OCI-LY3 (cell line): Measurements from ENCODE around the gene MZB1.

Experiments used
- H2AFZ ChIP-seq: fragments of 200-600, 300-600 bp; shearing (Covaris generic); 2 replicates; pipeline ENCODE4 v1.6.0; 2014; ENCODE audit warnings: antibody characterized with exemption, low read depth, low read length
- H3K27ac ChIP-seq: fragments of 200-600, 300-600 bp; sonication (generic); 2 replicates; pipeline ENCODE4 v1.5.1; 2014; ENCODE audit warnings: mild to moderate bottlenecking, low read length, moderate library complexity, mixed read lengths
- H3K27me3 ChIP-seq: fragments of 200-600, 300-600 bp; sonication (generic); 2 replicates; pipeline ENCODE4 v1.6.1; 2014; ENCODE audit warnings: low read depth, low read length, mixed read lengths
- H3K36me3 ChIP-seq: fragments of 200-600, 300-600 bp; sonication (generic); replicated peaks from 2 replicates; pipeline ENCODE3; 2014; ENCODE audit warnings: low read depth, low read length, mixed read lengths
- H3K4me1 ChIP-seq: fragments of 300-600, 200-600 bp; sonication (generic); 2 replicates; pipeline ENCODE4 v1.6.1; 2014; ENCODE audit warnings: low read length, mixed read lengths
- H3K4me2 ChIP-seq: fragments of 200-600, 300-600 bp; sonication (generic); 2 replicates; pipeline ENCODE4 v1.6.1; 2014; ENCODE audit warnings: low read length, mixed read lengths
- H3K4me3 ChIP-seq: fragments of 300-600, 200-600 bp; sonication (generic); 2 replicates; pipeline ENCODE4 v1.5.1; 2014; ENCODE audit warnings: antibody characterized with exemption, mild to moderate bottlenecking, low read length, moderate library complexity
- H3K79me2 ChIP-seq: fragments of 300-600, 200-600 bp; shearing (Covaris generic); 2 replicates; pipeline ENCODE4 v1.6.1; 2014; ENCODE audit warnings: mild to moderate bottlenecking, low read length, mixed read lengths
- H3K9ac ChIP-seq: fragments of 300-600, 200-600 bp; shearing (Covaris generic); 2 replicates; pipeline ENCODE4 v1.6.0; 2014; ENCODE audit warnings: mild to moderate bottlenecking, low read length, moderate library complexity
- H3K9me3 ChIP-seq: fragments of 200-600, 300-600 bp; shearing (Covaris generic); 2 replicates; pipeline ENCODE4 v1.6.1; 2014; ENCODE audit warnings: low read length, mixed read lengths; ENCODE audit not compliant: insufficient read depth
- H4K20me1 ChIP-seq: fragments of 200-600, 300-600 bp; sonication (generic); 2 replicates; pipeline ENCODE4 v1.6.1; 2016; ENCODE audit warnings: low read length, mixed read lengths; ENCODE audit not compliant: insufficient read depth
- CTCF ChIP-seq: fragments of 200-600, 300-600 bp; sonication (generic); IDR thresholded peaks from 2 replicates; pipeline ENCODE4 v1.5.1; 2014; ENCODE audit warnings: antibody characterized with exemption, low read length, low read depth
- EZH2phosphoT487 ChIP-seq: fragments of 200-600 bp; shearing (Covaris generic); IDR thresholded peaks from 2 replicates; pipeline ENCODE4 v1.6.1; 2018; ENCODE audit warnings: antibody characterized with exemption, mixed run types, low read depth

The MZB1 gene

GRCh38 chr5:139415221-139415861 lies 25.6 kb upstream of the MZB1 start:
- Histone ChIP-seq H3K4me1 (peaks cover under 1% of the 10 kb centered on the region), H3K27me3 (no peaks in the 10 kb centered on the region), H3K9ac (no peak overlapping the region), H3K27ac (no peak overlapping the region), H3K4me3 (no peak overlapping the region), H3K9me3 (no peaks in the 10 kb centered on the region), H3K4me2 (no peak overlapping the region), H3K36me3 (no peaks in the 10 kb centered on the region), H4K20me1 (no peaks in the 10 kb centered on the region), H3K79me2 (no peaks in the 10 kb centered on the region), H2AFZ (no peak overlapping the region)
- TF ChIP-seq CTCF (no peak), EZH2phosphoT487 (no peak)

- no peaks in the 10 kb centered on the region for H3K36me3 ChIP-seq
- H3K79me2 ChIP-seq, result no peaks in the 10 kb centered on the region
- no peak overlapping the region for H3K27ac ChIP-seq
- H3K9ac ChIP-seq, result no peak overlapping the region
- no peak overlapping the region for H3K4me2 ChIP-seq
- TF ChIP-seq EZH2phosphoT487 (no peak), CTCF (no peak)
- peaks cover 7% of the 10 kb centered on the region for H3K4me1 ChIP-seq
- no peaks in the 10 kb centered on the region for H3K9me3 ChIP-seq
- no peak overlapping the region for H2AFZ ChIP-seq
- H3K4me3 ChIP-seq, result no peak overlapping the region
- H3K27me3 ChIP-seq, result no peaks in the 10 kb centered on the region
- H4K20me1 ChIP-seq, result no peaks in the 10 kb centered on the region
Observed at GRCh38 chr5:139414581-139415130, 24.9 kb upstream of the MZB1 start.

GRCh38 chr5:139413963-139414362 lies 24.2 kb upstream of the MZB1 start:
- no peak overlapping the region for H2AFZ ChIP-seq
- H3K4me3 ChIP-seq, result no peak overlapping the region
- H3K4me2 ChIP-seq, result no peak overlapping the region
- no peaks in the 10 kb centered on the region for H3K36me3 ChIP-seq
- no peaks in the 10 kb centered on the region for H3K9me3 ChIP-seq
- no peak overlapping the region for H3K27ac ChIP-seq
- TF ChIP-seq CTCF (no peak), EZH2phosphoT487 (no peak)
- H3K79me2 ChIP-seq, result no peaks in the 10 kb centered on the region
- H3K27me3 ChIP-seq, result no peaks in the 10 kb centered on the region
- H3K9ac ChIP-seq, result no peak overlapping the region
- H4K20me1 ChIP-seq, result no peaks in the 10 kb centered on the region
- peaks cover 14% of the 10 kb centered on the region for H3K4me1 ChIP-seq

GRCh38 chr5:139413153-139413552 lies 23.4 kb upstream of the MZB1 start:
- Histone ChIP-seq H3K9ac (no peak overlapping the region), H3K4me1 (peaks cover 21% of the 10 kb centered on the region)

More at GRCh38 chr5:139413153-139413552, 23.4 kb upstream of the MZB1 start:
- Histone ChIP-seq H4K20me1 (no peaks in the 10 kb centered on the region), H3K9me3 (no peaks in the 10 kb centered on the region), H3K4me2 (no peak overlapping the region), H3K4me3 (no peak overlapping the region), H3K27ac (no peak overlapping the region), H3K36me3 (no peaks in the 10 kb centered on the region), H2AFZ (no peak overlapping the region), H3K27me3 (no peaks in the 10 kb centered on the region), H3K79me2 (no peaks in the 10 kb centered on the region)
- TF ChIP-seq CTCF, result no peak
- no peak for TF ChIP-seq EZH2phosphoT487
